ENCODE results near the gene CHI3L2.
A peak's percentile ranks its signal among the peaks of the same experiment; 100 is the strongest.

The CHI3L2 gene, protein sequence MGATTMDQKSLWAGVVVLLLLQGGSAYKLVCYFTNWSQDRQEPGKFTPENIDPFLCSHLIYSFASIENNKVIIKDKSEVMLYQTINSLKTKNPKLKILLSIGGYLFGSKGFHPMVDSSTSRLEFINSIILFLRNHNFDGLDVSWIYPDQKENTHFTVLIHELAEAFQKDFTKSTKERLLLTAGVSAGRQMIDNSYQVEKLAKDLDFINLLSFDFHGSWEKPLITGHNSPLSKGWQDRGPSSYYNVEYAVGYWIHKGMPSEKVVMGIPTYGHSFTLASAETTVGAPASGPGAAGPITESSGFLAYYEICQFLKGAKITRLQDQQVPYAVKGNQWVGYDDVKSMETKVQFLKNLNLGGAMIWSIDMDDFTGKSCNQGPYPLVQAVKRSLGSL

DNA sequence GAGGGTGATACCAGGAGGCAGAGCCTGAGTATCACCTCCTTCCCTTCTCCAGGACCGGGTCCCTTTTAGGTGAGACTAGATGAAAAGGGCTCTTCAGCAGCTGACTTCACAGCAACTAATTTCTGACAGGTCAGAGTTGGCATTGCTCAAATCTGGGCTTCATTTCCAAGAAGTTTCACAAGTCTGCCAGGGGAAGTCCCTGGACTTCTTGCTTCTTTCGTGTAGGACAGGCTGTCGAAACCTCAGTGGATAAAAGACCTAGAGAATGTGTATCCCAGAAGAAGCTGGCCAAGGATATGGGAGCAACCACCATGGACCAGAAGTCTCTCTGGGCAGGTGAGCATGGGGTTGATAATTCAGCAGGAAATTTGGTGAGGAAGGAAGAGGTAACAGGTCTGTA lies at the start of gene CHI3L2:
TSS of gene CHI3L2 (plus strand) at position 280 of the 400 bp plus-strand sequence. CDS start at position 297, 17 bp downstream.
- no peak for DNase-seq (ENCODE audit: low read depth)

DNA sequence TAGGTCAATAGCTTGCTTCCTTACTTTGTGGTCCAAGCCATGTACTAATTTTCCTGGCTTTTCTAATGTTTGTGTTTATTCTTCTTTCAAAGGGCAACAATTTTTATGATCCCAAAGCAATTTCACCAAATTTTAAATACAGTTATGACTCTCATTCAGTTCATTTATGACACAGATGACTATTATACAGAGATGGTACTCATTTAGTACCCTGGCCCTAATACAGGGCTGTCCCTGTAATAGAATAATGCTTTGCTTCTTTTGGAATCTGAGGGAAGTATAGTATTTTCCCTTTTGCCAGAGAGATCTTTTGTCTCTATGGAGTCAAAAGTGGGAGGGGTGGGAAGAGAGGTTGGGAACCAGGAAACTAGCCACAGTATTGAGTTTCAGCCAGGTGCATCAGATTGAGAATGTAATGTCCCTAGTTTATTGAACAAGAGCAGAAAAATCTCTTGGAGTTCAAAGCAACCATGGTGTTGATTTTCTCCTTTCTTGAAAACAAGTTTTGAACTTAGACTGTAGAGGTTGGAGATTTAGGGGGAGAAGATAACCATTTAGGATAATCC lies 47.5 kb upstream of the CHI3L2 start:
- DNase-seq (ENCODE audit: low read depth) = no peak

DNA sequence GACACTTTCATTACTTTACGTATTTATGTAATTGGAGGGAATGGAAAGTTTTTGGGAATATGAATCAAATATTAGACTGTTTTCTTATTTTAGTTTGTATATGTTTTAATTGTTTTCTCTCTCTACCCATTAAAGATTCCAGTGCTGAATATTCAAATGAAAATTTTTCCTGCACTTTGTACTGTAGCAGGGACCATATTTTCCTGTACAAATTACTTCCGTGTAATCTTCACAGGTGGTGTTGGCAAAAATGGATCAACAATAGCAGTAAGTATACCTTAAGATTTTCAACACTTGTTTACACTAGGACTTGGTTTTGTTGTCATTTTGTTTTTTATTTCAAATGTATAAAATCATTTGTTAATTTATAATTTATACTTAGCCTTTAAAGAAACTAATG lies 45.5 kb upstream of the CHI3L2 start:
- no peak for DNase-seq (ENCODE audit: low read depth)

DNA sequence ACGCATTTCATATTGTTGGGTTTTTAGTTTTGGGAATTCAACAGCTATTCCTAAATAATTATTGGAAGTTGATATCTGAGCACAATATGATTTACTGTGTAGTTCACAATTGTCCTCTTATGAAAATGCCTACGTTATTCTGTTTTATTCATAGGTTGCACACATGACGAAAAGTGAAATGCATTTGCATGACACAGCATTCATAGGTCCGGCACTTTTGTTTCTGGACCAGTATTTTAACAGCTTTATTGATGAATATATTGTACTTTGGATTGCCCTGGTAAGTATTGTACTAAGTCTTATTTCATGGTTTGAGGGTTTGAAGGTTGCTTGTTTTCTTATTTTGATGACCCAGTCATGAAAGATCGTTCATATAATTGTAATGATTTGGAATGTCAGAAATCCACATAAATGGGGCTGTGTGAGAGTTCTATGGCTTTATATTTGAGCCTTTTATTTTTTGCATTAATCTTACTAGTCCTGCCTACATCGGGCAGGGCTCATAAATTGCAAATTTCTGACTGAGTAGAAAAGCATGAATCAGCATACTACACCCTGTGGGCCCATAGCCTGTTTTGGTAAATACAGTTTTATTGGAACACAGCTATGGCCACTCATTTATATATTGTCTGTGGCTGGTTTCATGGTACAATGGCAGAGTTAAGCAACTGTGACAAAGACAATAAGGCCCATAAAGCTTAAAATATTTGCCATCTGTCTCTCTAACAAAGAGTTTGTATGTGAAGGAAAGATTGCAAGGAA lies 44.0 kb upstream of the CHI3L2 start:
- no peak for DNase-seq (ENCODE audit: low read depth)

DNA sequence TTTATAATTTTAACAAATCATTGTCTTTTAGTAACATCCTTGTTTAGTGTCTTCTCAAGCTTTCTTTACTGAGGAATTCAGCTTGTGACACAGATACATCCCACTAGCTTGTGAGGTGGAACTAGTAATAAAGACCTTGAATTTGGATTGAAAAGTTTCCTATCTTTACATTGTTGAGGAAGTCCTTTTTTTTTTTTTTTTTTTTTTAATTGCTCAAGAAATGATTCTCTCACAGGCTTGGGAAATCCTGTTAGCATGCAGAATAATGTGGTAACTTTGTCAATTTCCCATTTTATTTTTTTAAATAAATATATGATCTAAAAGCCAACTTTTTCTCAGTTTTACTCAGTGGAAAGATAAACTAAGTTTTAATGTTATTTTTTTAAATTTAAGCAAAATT lies 42.9 kb upstream of the CHI3L2 start:
- DNase-seq (ENCODE audit: low read depth) = no peak

DNA sequence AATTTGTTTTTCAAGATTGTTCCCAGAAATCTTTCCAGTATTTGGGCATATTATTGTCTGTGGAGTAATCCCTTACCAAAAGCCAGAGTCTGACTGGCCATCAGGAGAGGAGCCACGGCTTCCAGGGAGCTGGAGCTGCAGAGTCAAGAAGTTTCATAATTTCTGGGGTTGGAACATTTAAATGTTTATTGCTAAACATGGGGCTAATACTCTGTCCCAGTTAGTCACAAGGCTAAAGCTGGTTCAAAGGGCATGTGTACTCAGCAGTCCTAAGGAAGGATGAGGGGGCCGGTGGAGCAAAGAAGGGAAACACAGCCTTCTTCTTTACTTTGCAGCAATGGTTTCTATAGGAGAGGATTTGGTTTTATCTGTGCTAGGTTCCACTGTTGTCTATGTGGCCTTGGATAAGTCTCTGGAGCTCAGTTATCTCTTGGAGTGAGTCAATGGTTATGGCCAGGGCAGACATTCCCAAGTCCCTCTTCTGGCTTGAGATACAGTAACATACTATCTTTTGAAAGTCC lies 36.5 kb upstream of the CHI3L2 start:
- peak; percentile 68 for DNase-seq (ENCODE audit: low read depth)

DNA sequence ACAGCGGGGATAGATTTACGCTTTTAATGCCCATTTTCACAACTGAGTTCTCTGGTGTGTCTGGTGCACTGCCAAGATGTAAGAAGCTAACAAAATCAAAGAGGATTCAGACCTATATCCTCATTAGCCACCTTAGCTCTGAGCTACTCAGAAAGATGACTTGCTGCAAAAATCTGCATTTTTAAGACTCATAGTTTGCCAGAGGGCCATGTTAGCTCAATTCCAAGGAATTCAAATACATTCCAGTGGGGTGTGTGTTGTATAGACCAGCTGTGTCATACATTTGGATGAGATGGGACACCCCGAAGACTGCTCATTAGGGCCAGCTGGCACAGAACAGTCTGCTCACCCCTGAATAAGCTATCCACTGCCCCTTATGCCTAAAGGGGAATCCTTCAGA lies 36.0 kb upstream of the CHI3L2 start:
- peak; percentile 70 for DNase-seq (ENCODE audit: low read depth)

DNA sequence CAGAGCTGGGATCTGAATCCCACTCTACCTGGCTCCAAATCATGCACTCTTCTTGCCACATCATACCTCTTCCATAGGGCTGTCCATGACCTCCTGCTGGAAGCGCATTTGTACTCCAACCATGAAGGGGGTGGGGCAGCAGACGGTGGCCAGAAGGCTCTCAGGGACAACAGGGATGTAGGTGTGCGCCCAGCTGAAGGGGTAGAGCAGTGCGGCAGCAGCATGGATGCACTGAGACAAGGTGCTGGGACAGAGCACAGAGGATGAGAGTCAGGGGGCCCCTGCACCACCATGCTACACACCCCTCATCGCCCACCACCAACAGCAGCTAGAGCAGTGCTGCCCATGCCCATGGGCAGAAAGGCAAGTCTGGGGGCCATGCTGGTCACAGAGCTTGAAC lies 35.4 kb upstream of the CHI3L2 start:
- DNase-seq (ENCODE audit: low read depth) = no peak

DNA sequence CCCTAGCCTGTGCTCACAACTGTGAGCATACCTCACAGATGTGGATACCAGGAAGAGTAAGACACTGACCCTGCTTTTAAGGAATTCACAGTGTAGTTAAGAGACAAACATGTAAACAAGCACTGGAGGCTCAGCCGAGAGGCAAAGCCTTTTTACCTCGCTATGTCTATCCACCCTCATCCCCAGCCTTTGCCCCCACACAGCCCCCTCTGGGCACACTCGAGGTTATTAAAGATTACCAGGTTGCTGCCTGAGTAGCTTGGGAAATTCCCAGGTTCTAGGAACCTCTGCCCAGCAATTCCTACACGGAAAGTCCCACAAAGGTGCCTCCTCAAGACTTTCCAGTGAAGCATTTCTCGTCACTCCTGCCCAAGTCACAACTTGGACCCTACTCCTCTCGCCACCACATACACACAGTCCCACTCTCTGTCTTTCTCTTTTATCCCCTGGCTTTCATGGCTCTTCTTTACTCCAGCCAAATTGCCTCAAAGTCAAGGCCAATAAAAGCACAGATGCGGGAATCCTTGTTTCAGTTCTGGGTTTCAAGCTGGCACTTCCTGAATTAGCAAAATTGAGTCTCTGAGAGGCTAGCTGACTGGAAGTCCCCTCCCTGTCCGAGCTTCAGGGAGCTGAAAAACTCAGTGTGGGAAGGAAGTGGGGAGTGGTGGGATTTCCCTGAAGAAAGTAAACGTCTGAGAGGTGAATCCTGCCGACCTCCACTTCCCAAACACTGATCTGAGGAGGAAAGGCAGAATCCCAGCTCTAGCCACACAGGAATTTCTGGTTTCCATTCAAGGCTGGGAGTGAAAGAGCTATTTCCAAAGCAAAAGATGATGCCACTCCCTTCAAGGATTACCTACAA lies 34.6 kb upstream of the CHI3L2 start:
- DNase-seq (ENCODE audit: low read depth) = no peak

DNA sequence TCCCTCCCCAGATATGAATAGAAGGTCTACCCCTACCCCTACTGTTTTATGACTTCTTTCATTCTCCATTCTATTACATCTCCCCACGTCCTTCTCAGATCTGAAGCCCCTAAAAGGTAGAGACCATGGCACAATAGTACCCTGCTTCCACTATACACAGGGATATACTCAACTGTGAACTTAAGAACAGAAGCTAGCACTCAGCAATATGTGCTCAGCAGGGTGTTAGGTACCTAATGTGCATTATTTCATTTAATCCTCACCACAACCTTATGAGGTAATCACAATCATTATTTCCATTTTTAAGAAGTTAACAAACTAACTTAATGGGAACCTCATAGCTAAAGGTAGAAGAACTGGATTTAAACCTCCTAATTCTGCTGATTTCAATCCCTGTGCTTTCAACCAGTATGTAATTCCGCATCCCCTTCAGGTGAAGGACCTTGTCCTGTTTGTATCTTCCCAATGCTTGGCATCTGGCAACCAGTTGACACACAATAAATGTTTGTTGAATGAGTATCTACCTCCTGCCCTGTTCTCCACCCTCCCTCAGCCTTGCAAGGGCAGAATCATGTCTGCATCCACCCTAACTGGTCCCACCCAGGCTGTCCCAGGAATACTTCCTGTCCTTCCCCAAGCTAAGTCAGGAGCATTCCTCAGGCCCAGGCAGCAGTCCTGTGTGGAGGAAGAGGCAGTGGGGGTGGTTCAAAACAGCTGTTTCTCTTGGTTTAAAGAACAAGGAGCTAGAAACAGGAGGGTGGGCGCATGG lies 33.6 kb upstream of the CHI3L2 start:
- no peak for DNase-seq (ENCODE audit: low read depth)

DNA sequence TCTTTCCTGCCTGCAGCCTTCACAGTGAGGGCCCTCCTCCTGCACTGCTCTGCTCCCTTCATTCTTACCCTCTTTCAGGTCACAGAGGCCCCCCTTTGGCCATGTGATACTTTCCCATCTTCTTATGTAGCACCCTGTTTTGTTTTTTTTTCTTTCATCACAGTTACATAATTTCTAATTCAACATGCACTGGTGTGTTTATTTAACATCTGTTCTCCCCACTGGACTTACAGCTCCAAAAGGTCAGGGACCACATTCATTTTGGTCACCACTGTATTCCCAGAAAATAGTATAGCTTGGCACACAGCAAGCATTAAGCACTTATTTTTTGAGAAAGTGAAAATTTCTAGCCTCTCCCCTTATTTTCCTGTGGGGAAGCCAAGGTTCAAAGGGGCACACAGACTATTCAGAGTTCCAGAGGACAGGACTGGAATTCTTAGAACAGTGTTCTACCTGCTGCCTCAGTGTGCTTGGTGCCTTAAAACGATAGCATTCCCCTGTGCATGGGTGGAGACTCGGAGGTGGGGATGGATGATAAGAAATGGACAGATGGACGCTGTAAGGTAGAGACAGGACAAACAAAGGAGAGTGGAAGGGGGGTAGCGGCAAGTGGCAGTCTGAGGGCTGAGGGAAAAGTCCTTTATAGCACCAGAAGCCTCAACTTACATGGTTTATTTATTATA lies 32.4 kb upstream of the CHI3L2 start:
- no peak for DNase-seq (ENCODE audit: low read depth)

DNA sequence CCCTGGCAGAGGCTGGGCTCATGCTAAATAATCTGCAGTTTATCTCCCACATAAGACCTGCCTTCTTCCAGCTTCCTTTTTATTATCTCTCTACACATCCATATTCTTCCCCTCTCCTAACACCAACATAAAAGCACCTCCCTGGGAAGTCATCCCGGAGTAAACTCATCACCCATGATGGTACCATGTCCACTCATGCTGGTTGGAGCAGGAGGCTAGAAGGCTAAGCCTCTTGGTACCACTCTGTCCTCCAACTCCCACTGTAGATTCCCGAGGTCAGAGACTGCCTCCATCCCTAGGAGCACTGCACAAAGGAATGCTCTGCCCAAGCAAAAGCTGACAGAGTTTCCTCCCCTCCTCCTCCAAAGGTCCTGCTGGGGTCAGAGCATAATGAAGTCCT lies 31.3 kb upstream of the CHI3L2 start:
- no peak for DNase-seq (ENCODE audit: low read depth)

DNA sequence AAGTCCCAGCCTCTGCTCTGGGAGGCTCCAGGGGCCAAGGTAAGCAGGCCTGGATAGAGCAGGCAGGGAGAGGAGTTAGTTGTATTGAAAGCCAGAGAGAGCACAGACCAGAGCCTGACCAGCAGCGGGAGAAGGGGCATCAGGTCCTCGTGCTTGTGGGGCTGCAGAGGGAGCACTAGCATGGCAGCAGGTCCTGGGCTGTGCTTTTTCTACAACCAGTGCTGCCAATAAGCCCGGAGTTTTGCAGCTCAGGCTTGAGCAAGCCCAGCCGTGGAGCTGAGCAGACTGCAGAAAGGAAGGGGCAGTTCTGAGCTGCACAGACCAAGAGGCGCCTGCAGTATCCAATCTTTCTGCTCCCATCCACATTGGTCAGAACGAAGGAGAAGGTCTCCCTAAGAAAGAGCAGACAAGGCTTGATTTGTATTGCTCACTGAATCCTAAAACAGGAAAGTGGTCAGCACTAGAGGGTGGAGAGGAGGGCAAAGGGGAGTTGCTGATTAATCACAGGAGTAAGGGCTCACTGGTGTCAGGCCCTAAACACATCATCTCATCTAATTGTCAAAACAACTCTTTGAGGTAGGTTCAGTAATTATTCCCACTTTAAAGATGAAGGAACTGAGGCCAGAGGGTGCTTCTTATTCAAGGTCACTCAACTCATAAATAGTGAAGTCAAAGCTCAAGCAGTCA lies 29.8 kb upstream of the CHI3L2 start:
- DNase-seq (ENCODE audit: low read depth) = no peak

DNA sequence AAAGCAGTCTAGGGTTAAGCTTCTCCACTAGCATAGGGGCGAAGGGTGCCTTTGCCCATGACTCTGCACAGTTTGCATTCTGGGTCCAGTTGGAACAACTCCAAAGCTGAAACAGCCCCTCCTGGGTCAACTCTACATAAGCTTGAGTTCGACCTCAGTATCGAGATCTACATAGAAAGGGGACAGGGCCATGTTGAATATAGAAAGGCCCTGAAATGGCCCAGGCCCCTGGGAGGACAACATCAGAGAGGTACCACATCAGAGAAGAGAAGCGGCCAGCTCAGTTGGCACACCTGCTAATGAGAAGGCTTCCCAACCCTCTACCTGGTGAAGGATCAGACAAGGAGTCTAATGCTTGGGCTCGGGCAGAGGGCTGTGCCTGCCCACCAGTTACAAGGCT lies 28.7 kb upstream of the CHI3L2 start:
- DNase-seq (ENCODE audit: low read depth) = no peak

DNA sequence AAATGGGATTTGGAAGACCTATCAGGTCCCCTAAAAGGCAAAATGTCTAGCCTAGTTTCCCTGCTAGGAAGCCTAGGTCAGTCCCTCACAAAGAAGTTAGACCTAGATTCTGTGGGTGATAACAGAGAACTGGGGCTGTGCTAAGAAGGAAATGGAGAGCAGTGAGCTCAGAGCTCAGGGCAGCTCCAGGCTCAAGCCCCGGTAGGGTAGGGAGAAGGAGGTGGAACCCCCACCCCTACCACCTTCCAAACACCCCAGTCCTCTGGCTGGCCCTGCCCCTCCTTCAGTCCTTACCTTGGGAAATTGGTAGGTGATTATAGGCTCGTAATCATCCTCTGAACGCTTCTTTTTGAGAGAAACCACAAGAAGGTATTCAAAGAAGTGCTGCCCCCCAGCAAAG lies 28.2 kb upstream of the CHI3L2 start:
- no peak for DNase-seq (ENCODE audit: low read depth)

DNA sequence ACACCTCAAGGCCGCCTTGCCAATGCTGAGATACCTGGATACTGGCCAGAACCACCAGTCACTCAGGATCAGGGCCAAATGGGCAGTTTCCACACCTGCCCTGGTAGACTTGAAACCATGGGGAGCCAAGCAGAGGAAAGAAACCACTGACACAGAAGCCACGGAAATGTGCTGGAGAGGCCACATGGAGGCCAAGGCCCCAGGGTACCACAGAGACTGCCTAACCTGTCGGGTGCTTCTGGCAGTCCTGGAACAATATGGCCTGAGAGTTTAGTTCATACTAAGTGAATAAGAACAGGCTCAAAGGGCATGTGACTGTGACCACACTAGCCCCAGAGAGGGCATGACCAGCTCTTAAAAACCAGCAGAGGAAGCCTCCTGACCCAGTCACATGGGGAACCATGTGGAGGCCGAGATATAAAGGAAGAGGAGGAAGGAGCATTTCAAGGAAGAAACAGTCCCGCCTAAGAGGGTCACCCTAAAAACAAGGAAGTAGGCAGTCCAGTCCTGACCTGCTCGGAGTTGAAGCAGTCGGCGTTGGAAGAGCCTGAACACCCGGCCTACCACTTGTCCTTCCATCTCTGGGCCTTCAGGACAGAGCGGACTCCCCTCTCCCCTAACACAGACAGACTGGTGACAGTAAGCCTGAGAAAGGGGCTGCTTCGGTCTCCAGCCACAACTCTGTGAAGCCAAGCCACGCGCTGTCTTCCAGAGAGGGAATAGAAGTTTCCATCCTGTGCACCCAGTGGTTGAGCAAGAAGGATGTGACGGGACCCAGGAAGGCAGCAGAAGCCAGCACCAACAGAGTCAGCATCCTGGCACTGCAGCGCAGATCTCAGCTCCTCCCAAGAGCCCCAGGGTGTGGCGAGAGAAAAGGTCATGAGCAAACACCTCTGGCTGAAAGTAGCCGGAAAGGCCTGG lies 27.4 kb upstream of the CHI3L2 start, which contains the start of gene DENND2D:
TSS of gene DENND2D (minus strand) at position 766 of the 921 bp plus-strand sequence. CDS start at position 579, 187 bp downstream.
- DNase-seq (ENCODE audit: low read depth) = no peak

DNA sequence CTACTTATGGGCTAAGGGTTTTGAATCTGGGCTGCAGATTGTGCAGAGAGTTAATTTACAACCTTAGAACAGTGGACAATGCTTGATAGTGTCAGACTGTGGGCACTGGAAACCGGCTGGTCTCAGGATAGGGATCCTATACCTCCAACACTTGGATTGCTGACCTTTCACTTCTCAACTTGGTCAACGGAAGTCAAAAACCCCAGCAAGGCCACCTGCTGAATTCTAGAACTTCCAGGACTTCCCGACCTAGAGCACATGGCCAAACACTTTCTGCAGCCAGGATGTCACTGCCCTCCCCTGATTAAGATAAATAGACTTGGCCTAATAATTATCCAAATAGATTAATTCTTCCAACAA lies 26.7 kb upstream of the CHI3L2 start:
- no peak for DNase-seq (ENCODE audit: low read depth)

DNA sequence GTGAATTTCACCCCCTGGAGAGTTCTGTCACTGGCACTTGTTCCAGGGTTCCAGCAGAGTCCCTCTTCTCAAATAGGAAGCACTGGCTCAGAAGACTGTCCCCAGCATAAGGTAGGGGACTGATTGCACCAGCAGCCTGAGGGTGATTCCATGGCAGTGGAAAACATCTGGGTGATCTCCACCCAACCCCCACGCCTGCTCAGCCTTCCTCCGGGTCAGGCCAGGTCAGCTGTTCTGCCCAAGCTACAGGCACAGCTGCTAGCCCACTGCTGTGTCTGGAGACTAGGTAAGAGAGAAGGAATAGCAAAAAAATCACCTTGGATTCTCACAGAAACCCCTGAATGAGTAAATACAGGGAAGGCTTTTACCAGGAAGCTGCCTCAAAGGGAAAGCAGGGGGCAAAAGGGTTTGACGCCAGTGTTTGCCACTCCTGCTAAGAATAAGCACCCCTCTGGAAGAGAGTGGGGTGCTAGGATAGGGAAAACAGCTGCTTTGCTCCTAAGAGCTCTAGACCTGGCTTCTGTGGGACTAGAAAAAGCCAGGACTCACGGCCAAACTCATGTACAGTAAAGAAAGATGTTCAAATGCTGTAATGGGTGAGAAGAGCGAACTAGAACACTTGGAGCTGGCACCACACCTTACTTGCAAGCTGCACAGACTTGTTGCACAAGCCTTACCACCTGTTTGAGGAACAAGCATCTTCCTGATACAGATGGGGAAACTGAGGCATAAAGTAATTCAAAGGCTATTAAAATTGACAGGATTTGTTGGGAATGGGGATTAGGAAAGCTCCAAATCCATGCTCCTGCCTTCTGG lies 26.0 kb upstream of the CHI3L2 start:
- DNase-seq (ENCODE audit: low read depth) = no peak

Measured in GM04504 (cell line).